ENCODE measurements around the gene FHIP1A.

The FHIP1A gene

DNA sequence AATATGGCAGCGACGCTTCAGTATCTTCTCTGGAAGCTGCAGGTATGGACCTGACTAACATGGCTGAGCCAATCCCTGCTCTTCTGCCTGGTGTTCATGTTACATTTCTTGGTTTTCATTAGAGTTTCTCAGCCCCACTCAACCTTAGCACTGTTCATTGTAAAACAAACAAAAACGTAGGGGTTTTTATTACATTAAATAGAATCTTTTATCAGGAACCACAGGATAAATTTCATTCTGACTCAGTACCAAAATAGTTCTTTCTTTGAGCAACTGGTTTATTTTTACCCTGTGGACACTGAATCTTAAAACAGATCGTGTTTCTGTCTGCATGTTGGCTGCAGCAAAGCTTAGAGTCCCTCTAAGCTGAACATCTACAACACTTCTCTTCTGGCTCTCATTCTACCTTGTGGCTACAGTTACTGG is 27.1 kb downstream of the FHIP1A start:
- Histone ChIP-seq H3K4me3 (ENCODE audit: low read depth in 1 of 2, low read length in 2 of 2) (no peak overlapping the region), H3K4me1 (ENCODE audit: control insufficient read depth in 1 of 2, insufficient read depth in 2 of 2, low read length in 2 of 2) (no peaks in the 10 kb centered on the region), H3K36me3 (ENCODE audit: control insufficient read depth in 1 of 2, insufficient read depth in 2 of 2, low read length in 2 of 2) (no peaks in the 10 kb centered on the region), H3K27me3 (ENCODE audit: low read depth, low read length) (no peaks in the 10 kb centered on the region), H3K27ac (ENCODE audit: low read length) (no peak overlapping the region), H3K9me3 (ENCODE audit: control insufficient read depth in 1 of 2, low read length in 2 of 2) (no peaks in the 10 kb centered on the region)

- Histone ChIP-seq H3K27ac (ENCODE audit: low read length) (no peak overlapping the region), H3K9me3 (ENCODE audit: control insufficient read depth in 1 of 2, low read length in 2 of 2) (no peaks in the 10 kb centered on the region), H3K4me3 (ENCODE audit: low read depth in 1 of 2, low read length in 2 of 2) (no peak overlapping the region), H3K27me3 (ENCODE audit: low read depth, low read length) (no peaks in the 10 kb centered on the region), H3K36me3 (ENCODE audit: control insufficient read depth in 1 of 2, insufficient read depth in 2 of 2, low read length in 2 of 2) (no peaks in the 10 kb centered on the region), H3K4me1 (ENCODE audit: control insufficient read depth in 1 of 2, insufficient read depth in 2 of 2, low read length in 2 of 2) (no peaks in the 10 kb centered on the region)
Measured at GRCh38 chr4:151437505-151437904, 28.5 kb downstream of the FHIP1A start.

- no peaks in the 10 kb centered on the region for H3K4me1 ChIP-seq (ENCODE audit: control insufficient read depth in 1 of 2, insufficient read depth in 2 of 2, low read length in 2 of 2)
- no peak overlapping the region for H3K4me3 ChIP-seq (ENCODE audit: low read depth in 1 of 2, low read length in 2 of 2)
- H3K27ac ChIP-seq (ENCODE audit: low read length): no peak overlapping the region
- H3K9me3 ChIP-seq (ENCODE audit: control insufficient read depth in 1 of 2, low read length in 2 of 2): no peaks in the 10 kb centered on the region
- H3K27me3 ChIP-seq (ENCODE audit: low read depth, low read length): no peaks in the 10 kb centered on the region
- H3K36me3 ChIP-seq (ENCODE audit: control insufficient read depth in 1 of 2, insufficient read depth in 2 of 2, low read length in 2 of 2): no peaks in the 10 kb centered on the region
Measured at GRCh38 chr4:151438154-151438553, 29.2 kb downstream of the FHIP1A start.

DNA sequence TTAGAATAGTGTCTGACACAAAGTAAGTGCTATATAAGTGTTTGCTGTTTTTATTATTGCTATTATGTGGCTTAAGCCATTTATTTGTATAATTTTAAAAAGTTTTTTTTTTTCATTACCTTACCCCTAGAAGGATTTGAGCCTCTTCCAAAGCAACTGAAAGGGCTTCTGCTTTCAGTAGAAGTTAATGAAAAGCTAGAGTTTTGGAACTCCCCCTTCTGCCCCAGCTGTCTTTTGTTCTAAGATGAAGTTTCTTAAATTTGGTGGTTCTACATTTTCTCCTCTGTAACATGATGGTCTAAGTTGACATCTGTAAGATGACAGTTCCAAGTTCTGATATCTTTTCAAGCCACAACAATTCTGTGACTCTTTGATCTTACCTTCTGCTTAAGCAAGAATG is 30.3 kb downstream of the FHIP1A start:
- Histone ChIP-seq H3K36me3 (ENCODE audit: control insufficient read depth in 1 of 2, insufficient read depth in 2 of 2, low read length in 2 of 2) (no peaks in the 10 kb centered on the region), H3K9me3 (ENCODE audit: control insufficient read depth in 1 of 2, low read length in 2 of 2) (no peaks in the 10 kb centered on the region), H3K4me3 (ENCODE audit: low read depth in 1 of 2, low read length in 2 of 2) (no peak overlapping the region), H3K4me1 (ENCODE audit: control insufficient read depth in 1 of 2, insufficient read depth in 2 of 2, low read length in 2 of 2) (no peaks in the 10 kb centered on the region), H3K27me3 (ENCODE audit: low read depth, low read length) (no peaks in the 10 kb centered on the region), H3K27ac (ENCODE audit: low read length) (no peak overlapping the region)

GRCh38 chr4:151442002-151442401 is 33.0 kb downstream of the FHIP1A start:
- no peak overlapping the region for H3K27ac ChIP-seq (ENCODE audit: low read length)
- H3K27me3 ChIP-seq (ENCODE audit: low read depth, low read length): no peaks in the 10 kb centered on the region
- H3K36me3 ChIP-seq (ENCODE audit: control insufficient read depth in 1 of 2, insufficient read depth in 2 of 2, low read length in 2 of 2): no peaks in the 10 kb centered on the region
- H3K4me3 ChIP-seq (ENCODE audit: low read depth in 1 of 2, low read length in 2 of 2): no peak overlapping the region
- no peaks in the 10 kb centered on the region for H3K9me3 ChIP-seq (ENCODE audit: control insufficient read depth in 1 of 2, low read length in 2 of 2)
- H3K4me1 ChIP-seq (ENCODE audit: control insufficient read depth in 1 of 2, insufficient read depth in 2 of 2, low read length in 2 of 2): no peaks in the 10 kb centered on the region

DNA sequence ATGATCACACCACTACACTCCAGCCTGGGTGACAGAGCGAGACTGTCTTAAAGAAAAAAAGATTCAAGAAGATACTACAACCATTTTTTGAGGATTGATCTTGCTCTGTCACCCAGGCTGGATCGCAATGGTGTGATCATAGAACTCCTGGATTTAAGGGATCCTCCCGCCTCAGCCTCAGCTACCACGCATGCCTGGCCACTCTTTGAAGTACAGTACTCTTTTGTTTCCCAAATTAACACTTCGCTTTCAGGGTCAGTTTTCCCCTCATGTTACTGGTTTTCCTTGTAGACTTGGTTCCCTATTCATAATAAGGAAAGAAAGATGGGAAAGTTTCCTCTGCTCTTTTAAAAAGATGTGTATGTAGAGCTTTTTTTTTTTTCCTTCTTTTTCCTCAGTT is 34.3 kb downstream of the FHIP1A start:
- Histone ChIP-seq H3K36me3 (ENCODE audit: control insufficient read depth in 1 of 2, insufficient read depth in 2 of 2, low read length in 2 of 2) (no peaks in the 10 kb centered on the region), H3K9me3 (ENCODE audit: control insufficient read depth in 1 of 2, low read length in 2 of 2) (no peaks in the 10 kb centered on the region), H3K27me3 (ENCODE audit: low read depth, low read length) (no peaks in the 10 kb centered on the region), H3K4me3 (ENCODE audit: low read depth in 1 of 2, low read length in 2 of 2) (no peak overlapping the region), H3K27ac (ENCODE audit: low read length) (no peak overlapping the region), H3K4me1 (ENCODE audit: control insufficient read depth in 1 of 2, insufficient read depth in 2 of 2, low read length in 2 of 2) (no peaks in the 10 kb centered on the region)

- Histone ChIP-seq H3K4me3 (ENCODE audit: low read depth in 1 of 2, low read length in 2 of 2) (no peak overlapping the region), H3K27ac (ENCODE audit: low read length) (no peak overlapping the region), H3K27me3 (ENCODE audit: low read depth, low read length) (no peaks in the 10 kb centered on the region), H3K9me3 (ENCODE audit: control insufficient read depth in 1 of 2, low read length in 2 of 2) (no peaks in the 10 kb centered on the region), H3K4me1 (ENCODE audit: control insufficient read depth in 1 of 2, insufficient read depth in 2 of 2, low read length in 2 of 2) (no peaks in the 10 kb centered on the region), H3K36me3 (ENCODE audit: control insufficient read depth in 1 of 2, insufficient read depth in 2 of 2, low read length in 2 of 2) (no peaks in the 10 kb centered on the region)
Measured at GRCh38 chr4:151443752-151444151, 34.8 kb downstream of the FHIP1A start.

- H3K27ac ChIP-seq (ENCODE audit: low read length): no peak overlapping the region
- no peaks in the 10 kb centered on the region for H3K27me3 ChIP-seq (ENCODE audit: low read depth, low read length)
- H3K4me3 ChIP-seq (ENCODE audit: low read depth in 1 of 2, low read length in 2 of 2): no peak overlapping the region
- no peaks in the 10 kb centered on the region for H3K36me3 ChIP-seq (ENCODE audit: control insufficient read depth in 1 of 2, insufficient read depth in 2 of 2, low read length in 2 of 2)
- H3K4me1 ChIP-seq (ENCODE audit: control insufficient read depth in 1 of 2, insufficient read depth in 2 of 2, low read length in 2 of 2): no peaks in the 10 kb centered on the region
- H3K9me3 ChIP-seq (ENCODE audit: control insufficient read depth in 1 of 2, low read length in 2 of 2): no peaks in the 10 kb centered on the region
Measured at GRCh38 chr4:151446208-151446607, 37.2 kb downstream of the FHIP1A start.

DNA sequence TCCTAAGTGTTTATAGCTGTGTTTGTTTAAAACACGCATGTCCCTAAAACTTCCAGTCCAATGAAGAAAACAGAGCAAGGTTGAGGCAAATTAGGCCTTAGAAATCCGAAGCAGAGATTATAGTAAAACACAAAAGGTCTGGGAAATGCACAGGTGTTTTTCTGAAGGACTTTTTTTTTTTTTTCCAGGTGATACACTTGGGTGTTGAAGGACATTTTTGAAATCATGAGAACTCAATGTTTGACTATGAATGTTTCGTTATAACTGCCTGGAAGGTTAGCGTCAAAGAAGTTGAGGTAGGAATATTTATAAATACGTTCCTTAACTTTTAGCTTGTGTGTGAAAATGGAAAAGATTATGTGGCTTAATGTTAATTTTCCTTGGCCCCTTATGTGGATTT is 45.5 kb downstream of the FHIP1A start:
- H3K9me3 ChIP-seq (ENCODE audit: control insufficient read depth in 1 of 2, low read length in 2 of 2): no peaks in the 10 kb centered on the region
- H3K4me1 ChIP-seq (ENCODE audit: control insufficient read depth in 1 of 2, insufficient read depth in 2 of 2, low read length in 2 of 2): no peaks in the 10 kb centered on the region
- no peaks in the 10 kb centered on the region for H3K27me3 ChIP-seq (ENCODE audit: low read depth, low read length)
- H3K27ac ChIP-seq (ENCODE audit: low read length): no peak overlapping the region
- no peak overlapping the region for H3K4me3 ChIP-seq (ENCODE audit: low read depth in 1 of 2, low read length in 2 of 2)
- no peaks in the 10 kb centered on the region for H3K36me3 ChIP-seq (ENCODE audit: control insufficient read depth in 1 of 2, insufficient read depth in 2 of 2, low read length in 2 of 2)

DNA sequence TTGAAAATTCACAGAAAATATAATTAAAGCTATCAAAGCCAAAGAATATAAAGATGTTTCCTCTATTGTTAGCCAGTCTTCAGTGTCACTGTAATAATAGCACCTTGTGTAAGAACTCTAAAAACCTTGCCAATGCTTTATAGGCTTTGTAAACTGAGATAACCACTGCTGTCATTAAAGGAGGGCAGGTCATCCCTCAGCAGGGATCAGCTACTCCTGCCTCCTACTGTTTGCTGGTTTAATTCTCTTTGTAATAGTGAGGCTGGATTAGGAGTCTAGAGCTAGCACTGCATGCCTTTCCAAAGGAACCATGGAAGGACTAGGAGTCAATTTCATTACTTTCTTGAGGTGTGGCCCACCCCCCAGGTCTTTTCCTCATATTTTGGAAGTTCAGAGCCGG is 46.2 kb downstream of the FHIP1A start:
- Histone ChIP-seq H3K9me3 (ENCODE audit: control insufficient read depth in 1 of 2, low read length in 2 of 2) (no peaks in the 10 kb centered on the region), H3K4me3 (ENCODE audit: low read depth in 1 of 2, low read length in 2 of 2) (no peak overlapping the region), H3K36me3 (ENCODE audit: control insufficient read depth in 1 of 2, insufficient read depth in 2 of 2, low read length in 2 of 2) (no peaks in the 10 kb centered on the region), H3K27ac (ENCODE audit: low read length) (no peak overlapping the region), H3K27me3 (ENCODE audit: low read depth, low read length) (no peaks in the 10 kb centered on the region), H3K4me1 (ENCODE audit: control insufficient read depth in 1 of 2, insufficient read depth in 2 of 2, low read length in 2 of 2) (no peaks in the 10 kb centered on the region)

DNA sequence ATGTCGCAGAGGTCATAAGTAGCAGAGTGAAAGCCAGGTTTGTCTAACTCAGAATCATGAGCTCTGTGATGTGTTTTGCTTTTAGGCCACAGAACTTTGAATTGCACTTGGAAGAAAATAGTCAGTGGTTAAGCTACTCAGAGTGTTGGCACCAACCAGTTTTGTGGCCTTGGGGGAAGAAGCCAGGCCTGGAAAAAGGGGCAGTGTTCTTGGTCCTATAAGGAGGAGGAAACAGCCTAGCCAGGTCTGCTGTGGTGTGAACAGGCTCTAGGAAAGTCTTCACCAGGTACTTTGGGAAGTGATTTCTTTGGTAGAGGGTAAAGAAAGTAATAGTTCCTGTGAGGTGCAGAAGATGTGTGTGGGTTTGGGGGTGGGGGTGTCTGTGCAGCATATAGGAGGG is 49.2 kb downstream of the FHIP1A start:
- Histone ChIP-seq H3K27ac (ENCODE audit: low read length) (no peak overlapping the region), H3K4me1 (ENCODE audit: control insufficient read depth in 1 of 2, insufficient read depth in 2 of 2, low read length in 2 of 2) (no peaks in the 10 kb centered on the region), H3K27me3 (ENCODE audit: low read depth, low read length) (no peaks in the 10 kb centered on the region), H3K4me3 (ENCODE audit: low read depth in 1 of 2, low read length in 2 of 2) (no peak overlapping the region), H3K9me3 (ENCODE audit: control insufficient read depth in 1 of 2, low read length in 2 of 2) (no peaks in the 10 kb centered on the region), H3K36me3 (ENCODE audit: control insufficient read depth in 1 of 2, insufficient read depth in 2 of 2, low read length in 2 of 2) (no peaks in the 10 kb centered on the region)
